GM12872 (cell line): Measurements from ENCODE around the gene MAN1C1.
A peak's percentile ranks its signal among the peaks of the same experiment; 100 is the strongest.

ENCODE experiments used
- TF ChIP-seq, protein P1 (sequence below): IDR thresholded peaks from 3 replicates; pipeline ENCODE4 v1.5.1; 2011; ENCODE audit warnings: low read depth, mild to moderate bottlenecking, low read length, moderate library complexity; ENCODE audit not compliant: insufficient read depth

MAN1C1 gene

DNA sequence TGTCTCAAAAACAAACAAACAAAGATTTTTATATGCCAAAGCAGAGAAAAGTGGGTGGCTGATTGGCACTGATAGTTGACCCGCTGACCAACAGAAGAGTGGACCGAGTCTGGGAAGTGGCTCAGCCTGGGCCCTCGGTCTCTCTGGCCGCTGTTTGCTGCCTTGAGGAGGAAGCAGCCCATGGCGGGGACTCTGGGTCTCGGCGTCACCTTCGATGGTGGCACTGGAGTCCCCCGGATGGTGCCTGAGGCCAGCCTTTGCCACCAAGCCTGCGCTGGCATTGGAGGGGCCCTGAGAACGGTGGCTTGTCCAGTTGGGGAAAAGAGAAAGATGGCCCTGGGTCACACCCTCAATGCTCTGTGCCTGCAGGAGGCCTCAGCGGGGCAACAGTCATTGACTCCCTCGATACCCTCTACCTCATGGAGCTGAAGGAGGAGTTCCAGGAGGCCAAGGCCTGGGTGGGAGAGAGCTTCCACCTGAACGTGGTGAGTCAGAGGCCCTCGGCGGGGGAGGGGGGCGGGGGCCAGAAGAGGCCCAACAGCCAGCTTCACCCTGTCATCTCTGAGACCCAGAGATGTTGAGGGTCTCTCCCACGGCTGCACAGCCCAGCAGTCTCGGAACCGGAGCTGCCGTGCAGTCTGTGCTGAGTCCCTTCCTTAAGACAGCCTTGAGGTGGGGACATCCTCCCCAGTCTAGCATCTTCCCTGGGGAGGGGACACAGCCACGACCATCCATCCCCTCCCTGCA, 129.9 kb downstream of the MAN1C1 start:
- TF ChIP-seq, protein P1, sequence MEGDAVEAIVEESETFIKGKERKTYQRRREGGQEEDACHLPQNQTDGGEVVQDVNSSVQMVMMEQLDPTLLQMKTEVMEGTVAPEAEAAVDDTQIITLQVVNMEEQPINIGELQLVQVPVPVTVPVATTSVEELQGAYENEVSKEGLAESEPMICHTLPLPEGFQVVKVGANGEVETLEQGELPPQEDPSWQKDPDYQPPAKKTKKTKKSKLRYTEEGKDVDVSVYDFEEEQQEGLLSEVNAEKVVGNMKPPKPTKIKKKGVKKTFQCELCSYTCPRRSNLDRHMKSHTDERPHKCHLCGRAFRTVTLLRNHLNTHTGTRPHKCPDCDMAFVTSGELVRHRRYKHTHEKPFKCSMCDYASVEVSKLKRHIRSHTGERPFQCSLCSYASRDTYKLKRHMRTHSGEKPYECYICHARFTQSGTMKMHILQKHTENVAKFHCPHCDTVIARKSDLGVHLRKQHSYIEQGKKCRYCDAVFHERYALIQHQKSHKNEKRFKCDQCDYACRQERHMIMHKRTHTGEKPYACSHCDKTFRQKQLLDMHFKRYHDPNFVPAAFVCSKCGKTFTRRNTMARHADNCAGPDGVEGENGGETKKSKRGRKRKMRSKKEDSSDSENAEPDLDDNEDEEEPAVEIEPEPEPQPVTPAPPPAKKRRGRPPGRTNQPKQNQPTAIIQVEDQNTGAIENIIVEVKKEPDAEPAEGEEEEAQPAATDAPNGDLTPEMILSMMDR: no peak

DNA sequence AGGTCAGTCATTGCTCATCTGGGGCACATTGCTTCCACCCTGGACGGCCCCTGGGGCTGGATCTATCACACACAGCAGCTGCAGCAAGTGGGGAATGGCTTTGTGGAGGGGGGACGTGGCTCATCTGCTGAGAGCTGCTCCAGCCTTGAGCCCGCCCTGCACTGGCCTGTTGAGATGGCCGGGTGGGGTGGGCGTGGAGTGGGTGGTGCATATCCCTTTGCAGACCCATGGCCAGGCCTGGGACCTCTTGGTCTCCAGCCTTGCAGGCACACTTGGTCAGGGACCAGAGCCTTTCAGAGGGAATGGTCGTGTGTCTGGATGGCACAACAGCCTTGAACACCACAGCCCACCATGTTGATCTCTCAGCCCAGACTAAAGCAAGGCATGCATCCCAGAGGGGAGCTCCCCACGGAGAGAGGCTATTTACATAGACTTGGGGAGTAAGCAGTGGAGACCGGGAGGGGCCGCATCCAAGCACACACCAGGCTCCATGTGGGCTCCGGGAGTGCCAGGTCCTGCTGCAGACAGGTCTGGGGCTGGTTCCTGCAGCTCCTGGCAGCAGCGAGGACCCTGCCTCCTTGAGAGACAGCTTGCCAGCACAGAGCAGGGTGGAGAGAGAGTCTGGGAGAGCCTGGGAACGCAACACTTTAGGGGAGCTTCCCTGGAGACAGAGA, 130.6 kb downstream of the MAN1C1 start:
- TF ChIP-seq, protein P1: no peak

DNA sequence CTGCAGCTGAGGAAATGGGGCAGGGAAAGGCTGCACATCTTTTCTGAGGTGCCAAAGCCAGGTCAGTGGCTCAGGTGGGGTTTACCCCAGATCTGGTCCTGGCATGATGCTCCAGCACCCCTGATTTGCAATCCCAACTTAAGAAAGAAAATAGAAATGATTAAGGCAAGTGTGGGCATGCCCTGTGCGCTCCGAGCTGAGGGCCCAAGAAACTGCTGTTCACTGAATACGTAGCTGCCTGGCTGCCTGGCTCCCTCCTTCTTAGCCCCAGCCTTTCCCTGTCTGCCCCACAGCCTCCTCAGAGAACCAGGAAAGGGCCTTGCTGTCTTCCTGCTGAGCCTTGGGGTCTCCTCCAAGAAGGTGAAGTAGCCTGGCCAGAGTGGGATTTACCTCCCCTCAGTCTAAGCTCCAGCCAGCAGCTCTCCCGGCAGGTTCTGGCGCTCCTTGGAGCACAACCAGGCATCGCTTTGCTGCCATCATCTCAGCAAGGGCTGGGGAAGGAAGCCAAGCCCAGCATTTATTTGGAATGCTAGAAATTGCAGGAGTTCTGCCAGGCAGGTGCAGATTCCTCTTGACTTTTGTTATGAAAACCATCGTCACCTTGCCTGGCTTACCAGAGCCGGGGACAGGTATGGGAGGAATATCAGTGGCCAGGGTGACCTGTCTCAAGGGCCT, 132.1 kb downstream of the MAN1C1 start:
- TF ChIP-seq, protein P1: no peak

DNA sequence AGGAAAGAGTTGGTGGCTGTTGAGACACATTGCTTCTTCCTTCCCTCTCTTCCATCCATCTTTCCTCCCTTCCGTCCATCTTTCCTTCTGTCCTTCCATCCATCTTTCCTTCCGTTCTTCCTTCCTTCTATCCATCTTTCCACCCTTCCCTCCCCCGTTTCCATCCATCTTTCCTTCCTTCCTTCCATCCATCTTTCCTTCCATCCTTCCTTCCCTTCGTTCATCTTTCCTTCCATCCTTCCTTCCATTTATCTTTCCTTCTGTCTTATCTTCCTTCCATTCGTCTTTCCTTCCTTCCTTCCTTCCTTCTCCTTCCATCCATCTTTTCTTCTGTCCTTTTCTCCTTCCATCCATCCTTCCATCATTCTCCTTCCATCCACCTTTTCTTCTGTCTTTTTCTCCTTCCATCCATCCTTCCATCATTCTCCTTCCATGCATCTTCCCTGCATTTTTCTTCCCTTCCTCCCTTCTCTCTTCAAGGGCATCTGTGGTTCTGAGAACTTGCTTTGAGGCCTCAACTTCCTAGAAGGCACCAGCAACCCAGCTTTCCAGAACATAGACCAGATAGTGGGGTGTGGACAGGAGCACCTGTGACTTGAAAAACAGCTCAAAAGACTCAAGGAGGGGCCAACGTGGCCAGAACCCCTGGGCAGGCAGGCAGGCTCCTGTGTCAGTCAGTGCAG, 134.5 kb downstream of the MAN1C1 start:
- TF ChIP-seq, protein P1: no peak

DNA sequence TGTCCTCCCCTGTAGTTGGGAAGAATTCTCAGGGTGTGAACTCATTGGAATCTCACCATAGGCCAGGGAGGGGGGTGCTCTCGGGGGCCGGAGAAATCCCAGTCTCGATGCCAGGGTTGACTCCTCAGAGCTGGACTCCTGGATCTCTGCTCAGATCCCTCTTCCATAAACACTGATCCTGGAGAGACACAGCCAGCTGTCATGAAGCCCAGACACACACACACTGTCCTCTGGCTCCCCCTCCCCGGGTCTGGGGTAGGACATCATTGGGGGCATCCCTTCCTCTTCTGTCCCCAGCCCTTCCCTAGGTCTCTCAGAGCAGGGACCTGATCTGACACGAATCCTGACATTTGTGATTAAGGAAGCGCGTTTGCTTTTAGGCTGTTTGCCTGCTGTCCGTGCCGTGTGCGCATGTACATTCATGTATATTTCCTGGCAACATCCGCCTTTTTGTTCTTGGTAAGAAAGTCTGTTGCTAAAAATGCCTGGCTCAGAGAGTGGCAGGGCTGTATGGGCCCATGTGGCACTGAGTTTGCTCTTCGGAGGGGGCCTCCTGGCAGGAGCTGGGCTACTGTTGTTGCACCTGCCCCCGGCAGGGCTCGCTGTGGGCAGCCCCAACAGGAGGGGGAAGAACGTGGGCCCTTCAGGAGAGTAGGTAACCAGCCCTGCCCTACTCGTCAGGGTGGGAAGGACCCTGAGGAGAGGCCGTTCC, 138.0 kb downstream of the MAN1C1 start:
- TF ChIP-seq, protein P1: 0 out of 3 replicates have a peak, but pooled peaks have one; percentile 11

DNA sequence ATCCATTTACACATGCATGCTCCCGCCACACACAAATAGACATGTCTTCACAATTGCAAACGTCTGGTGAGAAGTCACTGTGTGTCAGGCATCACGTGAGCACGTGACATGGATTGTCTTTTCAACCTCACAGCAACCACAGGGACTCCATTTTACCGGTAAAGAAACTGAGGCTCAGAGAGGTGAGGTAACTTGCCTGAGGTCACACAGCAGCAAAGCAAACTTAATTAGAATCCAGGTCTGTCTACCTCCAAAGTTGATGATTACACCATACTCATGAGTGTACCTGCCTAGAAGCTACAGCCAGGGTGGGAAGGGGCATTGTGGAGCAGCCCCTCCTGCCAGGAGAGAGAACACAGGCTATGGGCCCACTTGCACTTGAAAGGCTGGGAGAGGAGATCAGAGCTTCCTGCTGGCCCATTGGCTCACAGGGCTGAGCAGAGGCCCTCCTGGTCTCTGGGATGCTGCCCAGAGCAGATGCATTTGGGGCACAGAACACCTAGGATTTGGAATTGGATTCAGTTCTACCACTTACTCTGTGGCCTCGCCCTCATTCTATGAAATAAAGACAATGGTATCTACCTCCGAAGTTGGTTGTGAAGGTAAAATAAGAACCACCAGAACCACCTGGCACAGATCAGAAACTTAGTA, 139.0 kb downstream of the MAN1C1 start:
- TF ChIP-seq, protein P1: no peak
